ENCODE measurements around the gene ITGA1. TPM values are rescaled to one million over a fixed set of nuclear protein-coding genes. Genes with fewer than 3 reads are reported as not detected.

Gene ITGA1
- total and polyA plus RNA-seq, 5 donors from 2014 or later = 0.37 TPM; not detected in 4

GRCh38 chr5:52948418-52949076 lies 160.8 kb downstream of the ITGA1 start:
- no peaks in the 10 kb centered on the region for H3K36me3 Mint-ChIP-seq
- ATAC-seq (ENCODE audit: low read depth in 2 of 2) = peak; percentile 96 to 97
- H3K4me1 Mint-ChIP-seq = peaks cover 0 to 5% (median 1%) of the 10 kb centered on the region in 4 donors
- H3K27me3 Mint-ChIP-seq = peaks cover 42% of the 10 kb centered on the region
- no peak overlapping the region for H3K4me3 ChIP-seq (ENCODE audit: low read depth, low read length)
- DNase-seq = peak; percentile 31 to 75 (median 58)
- H3K9me3 Mint-ChIP-seq = no peaks in the 10 kb centered on the region
- no peak overlapping the region for H3K27ac ChIP-seq (ENCODE audit: insufficient read depth, low read length, poor library complexity, severe bottlenecking)
- no peak overlapping the region for H3K27ac Mint-ChIP-seq
- peaks cover 5% of the 10 kb centered on the region for H3K4me1 ChIP-seq (ENCODE audit: control insufficient read depth, insufficient read depth, low read length, poor library complexity, severe bottlenecking)
- no peak overlapping the region for H3K4me3 Mint-ChIP-seq
- no peaks in the 10 kb centered on the region for H3K36me3 ChIP-seq (ENCODE audit: control insufficient read depth, insufficient read depth, low read length)
- H3K9me3 ChIP-seq (ENCODE audit: control insufficient read depth in 2 of 2, low read length in 2 of 2) = no peaks in the 10 kb centered on the region
- peaks cover 13% of the 10 kb centered on the region for H3K27me3 ChIP-seq (ENCODE audit: control insufficient read depth, insufficient read depth, low read length)

- H3K27ac Mint-ChIP-seq = no peak overlapping the region
Measured at GRCh38 chr5:52950686-52951085, 163.0 kb downstream of the ITGA1 start.

GRCh38 chr5:52952483-52952882 lies 164.8 kb downstream of the ITGA1 start:
- Histone ChIP-seq H3K27ac (ENCODE audit: insufficient read depth, low read length, poor library complexity, severe bottlenecking) (no peak overlapping the region), H3K9me3 (ENCODE audit: control insufficient read depth in 2 of 2, low read length in 2 of 2) (no peaks in the 10 kb centered on the region), H3K36me3 (ENCODE audit: control insufficient read depth, insufficient read depth, low read length) (no peaks in the 10 kb centered on the region), H3K4me1 (ENCODE audit: control insufficient read depth, insufficient read depth, low read length, poor library complexity, severe bottlenecking) (no peaks in the 10 kb centered on the region), H3K27me3 (ENCODE audit: control insufficient read depth, insufficient read depth, low read length) (peaks cover 2% of the 10 kb centered on the region), H3K4me3 (ENCODE audit: low read depth, low read length) (no peak overlapping the region)
- DNase-seq = no peak
- no peak for ATAC-seq (ENCODE audit: low read depth in 2 of 2)
- Mint-ChIP-seq H3K9me3 (no peaks in the 10 kb centered on the region), H3K4me3 (no peak overlapping the region), H3K36me3 (no peaks in the 10 kb centered on the region), H3K27me3 (peaks cover 21% of the 10 kb centered on the region), H3K27ac (no peak overlapping the region), H3K4me1 (peaks cover 0 to 4% (median 1%) of the 10 kb centered on the region in 4 donors)

More at GRCh38 chr5:52950686-52951085, 163.0 kb downstream of the ITGA1 start:
- Histone ChIP-seq H3K4me1 (ENCODE audit: control insufficient read depth, insufficient read depth, low read length, poor library complexity, severe bottlenecking) (no peaks in the 10 kb centered on the region), H3K27ac (ENCODE audit: insufficient read depth, low read length, poor library complexity, severe bottlenecking) (no peak overlapping the region), H3K27me3 (ENCODE audit: control insufficient read depth, insufficient read depth, low read length) (peaks cover 9% of the 10 kb centered on the region), H3K9me3 (ENCODE audit: control insufficient read depth in 2 of 2, low read length in 2 of 2) (no peaks in the 10 kb centered on the region), H3K4me3 (ENCODE audit: low read depth, low read length) (no peak overlapping the region), H3K36me3 (ENCODE audit: control insufficient read depth, insufficient read depth, low read length) (no peaks in the 10 kb centered on the region)
- DNase-seq (no peak), ATAC-seq (ENCODE audit: low read depth in 2 of 2) (no peak)
- Mint-ChIP-seq H3K27me3 (peaks cover 29% of the 10 kb centered on the region), H3K4me1 (peaks cover 0 to 4% (median 1%) of the 10 kb centered on the region in 4 donors), H3K9me3 (no peaks in the 10 kb centered on the region), H3K4me3 (no peak overlapping the region), H3K36me3 (no peaks in the 10 kb centered on the region)

- ATAC-seq (ENCODE audit: low read depth in 2 of 2) = no peak
- DNase-seq = no peak
- H3K36me3 ChIP-seq (ENCODE audit: control insufficient read depth, insufficient read depth, low read length) = no peaks in the 10 kb centered on the region
Measured at GRCh38 chr5:52956014-52956413, 168.3 kb downstream of the ITGA1 start.

GRCh38 chr5:52956915-52957747 lies 169.4 kb downstream of the ITGA1 start:
- Mint-ChIP-seq H3K36me3 (no peaks in the 10 kb centered on the region), H3K9me3 (peaks cover 0 to 3% (median 0%) of the 10 kb centered on the region in 7 donors), H3K27ac (no peak overlapping the region), H3K4me3 (no peak overlapping the region), H3K27me3 (peaks cover 10% of the 10 kb centered on the region), H3K4me1 (no peaks in the 10 kb centered on the region)
- ATAC-seq (ENCODE audit: low read depth in 2 of 2) = no peak
- DNase-seq = no peak
- Histone ChIP-seq H3K27ac (ENCODE audit: insufficient read depth, low read length, poor library complexity, severe bottlenecking) (no peak overlapping the region), H3K4me1 (ENCODE audit: control insufficient read depth, insufficient read depth, low read length, poor library complexity, severe bottlenecking) (no peaks in the 10 kb centered on the region), H3K4me3 (ENCODE audit: low read depth, low read length) (no peak overlapping the region), H3K27me3 (ENCODE audit: control insufficient read depth, insufficient read depth, low read length) (peaks cover 5% of the 10 kb centered on the region), H3K36me3 (ENCODE audit: control insufficient read depth, insufficient read depth, low read length) (no peaks in the 10 kb centered on the region), H3K9me3 (ENCODE audit: control insufficient read depth in 2 of 2, low read length in 2 of 2) (no peaks in the 10 kb centered on the region)

More at GRCh38 chr5:52956014-52956413, 168.3 kb downstream of the ITGA1 start:
- Histone ChIP-seq H3K9me3 (ENCODE audit: control insufficient read depth in 2 of 2, low read length in 2 of 2) (no peaks in the 10 kb centered on the region), H3K27me3 (ENCODE audit: control insufficient read depth, insufficient read depth, low read length) (peaks cover 5% of the 10 kb centered on the region), H3K4me1 (ENCODE audit: control insufficient read depth, insufficient read depth, low read length, poor library complexity, severe bottlenecking) (no peaks in the 10 kb centered on the region), H3K4me3 (ENCODE audit: low read depth, low read length) (no peak overlapping the region), H3K27ac (ENCODE audit: insufficient read depth, low read length, poor library complexity, severe bottlenecking) (no peak overlapping the region)
- no peaks in the 10 kb centered on the region for H3K4me1 Mint-ChIP-seq
- H3K36me3 Mint-ChIP-seq = no peaks in the 10 kb centered on the region
- H3K27me3 Mint-ChIP-seq = peaks cover 14% of the 10 kb centered on the region
- no peak overlapping the region for H3K4me3 Mint-ChIP-seq
- peaks cover 0 to 3% (median 0%) of the 10 kb centered on the region in 7 donors for H3K9me3 Mint-ChIP-seq
- H3K27ac Mint-ChIP-seq = no peak overlapping the region

GRCh38 chr5:52961274-52961681 lies 173.6 kb downstream of the ITGA1 start:
- Mint-ChIP-seq H3K4me3 (no peak overlapping the region), H3K4me1 (no peaks in the 10 kb centered on the region), H3K9me3 (peaks cover 0 to 4% (median 0%) of the 10 kb centered on the region in 7 donors), H3K27me3 (peaks cover 10% of the 10 kb centered on the region), H3K36me3 (no peaks in the 10 kb centered on the region), H3K27ac (no peak overlapping the region)
- H3K9me3 ChIP-seq (ENCODE audit: control insufficient read depth in 2 of 2, low read length in 2 of 2) = no peaks in the 10 kb centered on the region
- peaks cover 5% of the 10 kb centered on the region for H3K27me3 ChIP-seq (ENCODE audit: control insufficient read depth, insufficient read depth, low read length)
- no peaks in the 10 kb centered on the region for H3K36me3 ChIP-seq (ENCODE audit: control insufficient read depth, insufficient read depth, low read length)
- no peak overlapping the region for H3K27ac ChIP-seq (ENCODE audit: insufficient read depth, low read length, poor library complexity, severe bottlenecking)
- no peaks in the 10 kb centered on the region for H3K4me1 ChIP-seq (ENCODE audit: control insufficient read depth, insufficient read depth, low read length, poor library complexity, severe bottlenecking)
- ATAC-seq (ENCODE audit: low read depth in 2 of 2) (no peak), DNase-seq (no peak)
- H3K4me3 ChIP-seq (ENCODE audit: low read depth, low read length) = no peak overlapping the region

GRCh38 chr5:52963636-52964035 lies 175.9 kb downstream of the ITGA1 start:
- Mint-ChIP-seq H3K9me3 (peaks cover 0 to 6% (median 4%) of the 10 kb centered on the region in 7 donors), H3K4me3 (no peak overlapping the region), H3K27me3 (peaks cover 10% of the 10 kb centered on the region), H3K4me1 (no peaks in the 10 kb centered on the region), H3K36me3 (no peaks in the 10 kb centered on the region), H3K27ac (no peak overlapping the region)
- H3K36me3 ChIP-seq (ENCODE audit: control insufficient read depth, insufficient read depth, low read length) = no peaks in the 10 kb centered on the region
- H3K27me3 ChIP-seq (ENCODE audit: control insufficient read depth, insufficient read depth, low read length) = peaks cover 3% of the 10 kb centered on the region
- no peak for ATAC-seq (ENCODE audit: low read depth in 2 of 2)
- H3K4me1 ChIP-seq (ENCODE audit: control insufficient read depth, insufficient read depth, low read length, poor library complexity, severe bottlenecking) = no peaks in the 10 kb centered on the region
- no peak overlapping the region for H3K27ac ChIP-seq (ENCODE audit: insufficient read depth, low read length, poor library complexity, severe bottlenecking)
- H3K9me3 ChIP-seq (ENCODE audit: control insufficient read depth in 2 of 2, low read length in 2 of 2) = no peaks in the 10 kb centered on the region
- no peak for DNase-seq
- no peak overlapping the region for H3K4me3 ChIP-seq (ENCODE audit: low read depth, low read length)
